ENCODE data around the gene FDXACB1.

Gene FDXACB1, protein sequence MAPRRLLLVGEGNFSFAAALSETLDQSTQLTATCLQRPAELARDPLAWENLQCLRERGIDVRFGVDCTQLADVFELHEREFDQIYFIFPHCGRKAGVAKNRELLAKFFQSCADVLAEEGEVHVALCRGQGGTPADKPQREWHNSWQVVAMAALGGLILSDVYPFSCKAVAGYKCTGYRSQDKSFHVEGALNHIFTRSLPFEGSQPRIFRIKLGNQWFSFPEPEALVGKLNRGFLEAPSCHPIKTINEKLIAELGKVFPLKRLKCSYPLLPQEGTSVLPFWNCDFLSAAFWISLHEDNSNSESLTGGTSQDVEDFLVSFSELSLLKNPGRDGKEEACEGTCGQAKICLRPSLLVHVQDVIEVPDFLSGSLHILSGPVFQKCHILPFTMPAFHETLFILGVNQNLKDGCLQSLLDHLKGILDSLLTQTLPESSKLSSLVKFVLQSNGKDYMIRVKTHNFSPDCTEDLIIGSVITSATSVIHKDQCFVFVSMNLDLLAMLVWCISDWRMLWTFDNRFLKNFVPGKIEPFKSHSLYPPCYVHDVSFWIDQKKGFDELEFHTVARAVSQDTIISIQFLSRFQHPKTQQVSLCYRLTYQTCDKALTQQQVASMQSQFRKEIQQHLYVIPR

GRCh38 chr11:111878849-111879636, at the start of gene FDXACB1, which contains the start of gene CFAP68:
TSS of gene FDXACB1 (minus strand) at chr11:111879165. CDS start at chr11:111879132, 33 bp downstream.
TSS of gene CFAP68 (plus strand) at chr11:111879541. CDS start at chr11:111879561, 20 bp downstream.
- H3K36me3 ChIP-seq (ENCODE audit: control insufficient read depth, insufficient read depth, low read length) = no peaks in the 10 kb centered on the region
- H3K9ac ChIP-seq (ENCODE audit: low read length) = peak within 1 kb of the TSS; percentile 22
- peaks cover 3% of the 10 kb centered on the region for H3K4me1 ChIP-seq (ENCODE audit: control insufficient read depth, insufficient read depth, low read length)
- peak within 1 kb of the TSS; percentile 94 for H3K27ac ChIP-seq (ENCODE audit: low read depth, low read length)
- H3K27me3 ChIP-seq (ENCODE audit: control insufficient read depth, insufficient read depth, low read length) = no peaks in the 10 kb centered on the region
- H3K4me3 ChIP-seq (ENCODE audit: low read length) = peak within 1 kb of the TSS; percentile 83

GRCh38 chr11:111926505-111927391, 47.8 kb upstream of the FDXACB1 start:
- peaks cover 26% of the 10 kb centered on the region for H3K4me1 ChIP-seq (ENCODE audit: control insufficient read depth, insufficient read depth, low read length)
- peak overlapping the region; percentile 69 for H3K4me3 ChIP-seq (ENCODE audit: low read length)
- H3K9ac ChIP-seq (ENCODE audit: low read length) = peak overlapping the region; percentile 29
- H3K27me3 ChIP-seq (ENCODE audit: control insufficient read depth, insufficient read depth, low read length) = no peaks in the 10 kb centered on the region
- H3K36me3 ChIP-seq (ENCODE audit: control insufficient read depth, insufficient read depth, low read length) = no peaks in the 10 kb centered on the region
- peak overlapping the region; percentile 86 for H3K27ac ChIP-seq (ENCODE audit: low read depth, low read length)

GRCh38 chr11:111925953-111926352, 47.0 kb upstream of the FDXACB1 start:
- Histone ChIP-seq H3K36me3 (ENCODE audit: control insufficient read depth, insufficient read depth, low read length) (no peaks in the 10 kb centered on the region), H3K27me3 (ENCODE audit: control insufficient read depth, insufficient read depth, low read length) (no peaks in the 10 kb centered on the region), H3K4me3 (ENCODE audit: low read length) (no peak overlapping the region), H3K9ac (ENCODE audit: low read length) (no peak overlapping the region), H3K27ac (ENCODE audit: low read depth, low read length) (peak overlapping the region; percentile 86), H3K4me1 (ENCODE audit: control insufficient read depth, insufficient read depth, low read length) (peaks cover 26% of the 10 kb centered on the region)

- Histone ChIP-seq H3K27ac (ENCODE audit: low read depth, low read length) (peak overlapping the region; percentile 80), H3K9ac (ENCODE audit: low read length) (no peak overlapping the region), H3K36me3 (ENCODE audit: control insufficient read depth, insufficient read depth, low read length) (no peaks in the 10 kb centered on the region), H3K4me1 (ENCODE audit: control insufficient read depth, insufficient read depth, low read length) (peaks cover 26% of the 10 kb centered on the region), H3K27me3 (ENCODE audit: control insufficient read depth, insufficient read depth, low read length) (no peaks in the 10 kb centered on the region), H3K4me3 (ENCODE audit: low read length) (no peak overlapping the region)
Observed at GRCh38 chr11:111923951-111924350, 45.0 kb upstream of the FDXACB1 start.

GRCh38 chr11:111923351-111923788, 44.4 kb upstream of the FDXACB1 start:
- Histone ChIP-seq H3K4me1 (ENCODE audit: control insufficient read depth, insufficient read depth, low read length) (peaks cover 26% of the 10 kb centered on the region), H3K4me3 (ENCODE audit: low read length) (no peak overlapping the region), H3K27me3 (ENCODE audit: control insufficient read depth, insufficient read depth, low read length) (no peaks in the 10 kb centered on the region), H3K36me3 (ENCODE audit: control insufficient read depth, insufficient read depth, low read length) (no peaks in the 10 kb centered on the region), H3K27ac (ENCODE audit: low read depth, low read length) (peak overlapping the region; percentile 80), H3K9ac (ENCODE audit: low read length) (no peak overlapping the region)

- Histone ChIP-seq H3K4me1 (ENCODE audit: control insufficient read depth, insufficient read depth, low read length) (peaks cover 26% of the 10 kb centered on the region), H3K9ac (ENCODE audit: low read length) (no peak overlapping the region), H3K36me3 (ENCODE audit: control insufficient read depth, insufficient read depth, low read length) (no peaks in the 10 kb centered on the region), H3K27ac (ENCODE audit: low read depth, low read length) (peak overlapping the region; percentile 80), H3K27me3 (ENCODE audit: control insufficient read depth, insufficient read depth, low read length) (no peaks in the 10 kb centered on the region), H3K4me3 (ENCODE audit: low read length) (no peak overlapping the region)
Observed at GRCh38 chr11:111922803-111923202, 43.8 kb upstream of the FDXACB1 start.

- Histone ChIP-seq H3K27me3 (ENCODE audit: control insufficient read depth, insufficient read depth, low read length) (no peaks in the 10 kb centered on the region), H3K9ac (ENCODE audit: low read length) (no peak overlapping the region), H3K36me3 (ENCODE audit: control insufficient read depth, insufficient read depth, low read length) (no peaks in the 10 kb centered on the region), H3K27ac (ENCODE audit: low read depth, low read length) (no peak overlapping the region), H3K4me3 (ENCODE audit: low read length) (no peak overlapping the region), H3K4me1 (ENCODE audit: control insufficient read depth, insufficient read depth, low read length) (peaks cover 22% of the 10 kb centered on the region)
Observed at GRCh38 chr11:111921541-111922230, 42.7 kb upstream of the FDXACB1 start.

GRCh38 chr11:111920908-111921307, 41.9 kb upstream of the FDXACB1 start:
- no peak overlapping the region for H3K27ac ChIP-seq (ENCODE audit: low read depth, low read length)
- peaks cover 16% of the 10 kb centered on the region for H3K4me1 ChIP-seq (ENCODE audit: control insufficient read depth, insufficient read depth, low read length)
- H3K27me3 ChIP-seq (ENCODE audit: control insufficient read depth, insufficient read depth, low read length) = no peaks in the 10 kb centered on the region
- H3K9ac ChIP-seq (ENCODE audit: low read length) = no peak overlapping the region
- H3K36me3 ChIP-seq (ENCODE audit: control insufficient read depth, insufficient read depth, low read length) = no peaks in the 10 kb centered on the region
- H3K4me3 ChIP-seq (ENCODE audit: low read length) = no peak overlapping the region

DNA sequence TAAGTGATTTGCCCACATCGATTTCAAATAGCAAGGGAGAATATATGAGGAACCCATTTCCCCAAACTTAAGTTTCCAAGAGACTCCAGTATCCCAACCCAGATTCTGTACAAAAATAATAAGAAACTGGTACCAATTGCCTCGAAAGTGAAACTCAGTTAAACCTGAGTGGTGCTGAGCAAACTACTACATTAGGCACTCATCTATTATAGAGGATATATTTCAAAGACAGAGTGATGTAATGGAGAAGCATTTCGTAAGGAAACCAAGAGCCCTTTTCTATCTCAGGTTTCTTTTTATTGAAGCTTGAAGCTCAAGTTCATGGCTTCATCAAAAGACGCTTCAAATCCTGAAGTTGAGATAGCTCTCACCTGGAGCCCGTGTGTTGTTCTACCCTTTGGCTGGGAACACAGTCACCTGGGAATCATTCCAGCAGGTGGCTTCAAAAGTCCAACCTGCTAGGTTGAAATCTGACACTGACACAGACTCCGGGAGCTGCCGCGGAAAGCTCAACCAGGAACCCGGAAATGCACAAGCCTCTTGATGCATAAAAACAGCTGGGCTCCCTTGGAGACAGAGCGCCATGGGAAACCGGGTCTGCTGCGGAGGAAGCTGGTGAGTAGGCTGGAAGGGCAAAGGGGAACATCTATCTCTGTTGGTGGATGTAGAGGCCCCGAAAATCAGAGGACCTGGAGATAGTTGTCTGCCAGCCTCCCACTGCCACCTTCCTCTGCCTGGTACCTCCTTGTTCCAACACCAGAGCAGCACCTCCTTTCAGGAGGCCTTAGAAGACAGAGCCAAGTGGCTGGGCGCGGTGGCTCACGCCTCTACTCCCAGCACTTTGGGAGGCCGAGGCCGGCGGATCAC, 39.7 kb upstream of the FDXACB1 start, which contains the start of gene C11orf52:
C11orf52 (plus strand) TSS at position 524 of the 867 bp plus-strand sequence; CDS start at position 584, 60 bp downstream.
- Histone ChIP-seq H3K4me3 (ENCODE audit: low read length) (peak within 1 kb of the TSS; percentile 45), H3K36me3 (ENCODE audit: control insufficient read depth, insufficient read depth, low read length) (no peaks in the 10 kb centered on the region), H3K27me3 (ENCODE audit: control insufficient read depth, insufficient read depth, low read length) (no peaks in the 10 kb centered on the region), H3K9ac (ENCODE audit: low read length) (no peak within 1 kb of the TSS), H3K27ac (ENCODE audit: low read depth, low read length) (no peak within 1 kb of the TSS), H3K4me1 (ENCODE audit: control insufficient read depth, insufficient read depth, low read length) (peaks cover 15% of the 10 kb centered on the region)

DNA sequence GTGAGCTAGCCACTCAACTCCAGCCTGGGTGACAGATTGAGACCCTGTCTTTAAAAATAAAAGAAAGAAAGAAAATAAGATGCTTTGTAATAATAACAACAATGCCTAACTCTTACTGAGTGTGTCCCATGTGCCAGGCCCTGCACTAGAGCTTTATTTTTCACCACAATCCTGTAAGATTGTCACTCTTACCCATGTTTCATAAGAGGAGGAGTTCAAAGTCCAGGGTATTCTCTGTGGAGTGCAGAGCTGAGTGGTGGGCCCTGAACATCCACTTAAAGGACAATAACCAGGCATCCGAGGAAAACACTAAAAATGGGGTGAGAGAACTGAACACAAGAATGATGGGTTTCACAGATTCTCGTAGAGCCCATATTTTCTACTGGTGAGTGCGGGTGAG, 38.8 kb upstream of the FDXACB1 start:
- peaks cover 3% of the 10 kb centered on the region for H3K27me3 ChIP-seq (ENCODE audit: control insufficient read depth, insufficient read depth, low read length)
- H3K27ac ChIP-seq (ENCODE audit: low read depth, low read length) = no peak overlapping the region

More for the DNA sequence above, 38.8 kb upstream of the FDXACB1 start:
- Histone ChIP-seq H3K4me3 (ENCODE audit: low read length) (no peak overlapping the region), H3K9ac (ENCODE audit: low read length) (no peak overlapping the region), H3K36me3 (ENCODE audit: control insufficient read depth, insufficient read depth, low read length) (no peaks in the 10 kb centered on the region), H3K4me1 (ENCODE audit: control insufficient read depth, insufficient read depth, low read length) (peaks cover 12% of the 10 kb centered on the region)
